ENCODE measurements around the gene PLD5. TPM values are rescaled to one million over a fixed set of nuclear protein-coding genes. Genes with fewer than 3 reads are reported as not detected.

Gene PLD5
- polyA plus RNA-seq, 3 donors, result not detected

- peaks cover 51 to 61% (median 52%) of the 10 kb centered on the region in 3 donors for H3K27me3 Mint-ChIP-seq (ENCODE audit: low read depth in 3 of 3)
- H3K9ac ChIP-seq (ENCODE audit: insufficient read depth, low read length, poor library complexity, severe bottlenecking), result no peak overlapping the region
- no peak overlapping the region for H3K27ac ChIP-seq (ENCODE audit: low read depth in 1 of 2, low read length in 2 of 2)
- no peak overlapping the region for H2AFZ ChIP-seq (ENCODE audit: insufficient read depth, low read depth, low read length, poor library complexity, severe bottlenecking)
- H3K9me3 Mint-ChIP-seq, result peaks cover 0 to 14% (median 3%) of the 10 kb centered on the region in 7 donors
- no peaks in the 10 kb centered on the region for H4K20me1 ChIP-seq (ENCODE audit: insufficient read depth, low read length)
- no peaks in the 10 kb centered on the region for H3K79me2 ChIP-seq (ENCODE audit: insufficient read depth, low read length)
- peak overlapping the region in 1 of 2 donors; percentile 81 for H3K4me3 Mint-ChIP-seq
- no peak for TF ChIP-seq CTCF (IDR thresholded peaks at IDR 0.05)
- H3K27me3 ChIP-seq (ENCODE audit: control insufficient read depth in 2 of 2, insufficient read depth in 2 of 2, low read length in 2 of 2), result peaks cover 32 to 54% of the 10 kb centered on the region in 2 donors
- 88% methylated on average over 1 of the region's 2 CpGs for WGBS (ENCODE audit: insufficient coverage)
- H3K9me3 ChIP-seq (replicated peaks in 1 of 2; ENCODE audit: control insufficient read depth in 1 of 2, insufficient read depth in 1 of 2, low read length in 2 of 2), result peaks cover 0 to 12% of the 10 kb centered on the region in 2 donors
- DNase-seq, result no peak
- no peaks in the 10 kb centered on the region for H3K36me3 Mint-ChIP-seq
- no peak overlapping the region for H3K4me3 ChIP-seq (replicated peaks in 1 of 3; ENCODE audit: low read depth in 2 of 3, low read length in 3 of 3)
- H3K4me2 ChIP-seq (replicated peaks; ENCODE audit: extremely low read depth, low read length, poor library complexity, severe bottlenecking), result no peak overlapping the region
- H3K4me1 Mint-ChIP-seq, result no peaks in the 10 kb centered on the region
- no peaks in the 10 kb centered on the region for H3K4me1 ChIP-seq (ENCODE audit: control insufficient read depth in 1 of 2, insufficient read depth in 2 of 2, low read length in 2 of 2)
- intact Hi-C loops (cut with micrococcal nuclease), result no loop called here
- H3K36me3 ChIP-seq (replicated peaks in 1 of 2; ENCODE audit: control insufficient read depth in 1 of 2, insufficient read depth in 2 of 2, low read length in 2 of 2), result no peaks in the 10 kb centered on the region
- H3K27ac Mint-ChIP-seq, result no peak overlapping the region
Observed at GRCh38 chr1:242525769-242526168, 1.3 kb upstream of the PLD5 start.

GRCh38 chr1:242525360-242525722 is 844 bp upstream of the PLD5 start:
- Histone ChIP-seq H3K27ac (ENCODE audit: low read depth in 1 of 2, low read length in 2 of 2) (no peak overlapping the region), H2AFZ (ENCODE audit: insufficient read depth, low read depth, low read length, poor library complexity, severe bottlenecking) (no peak overlapping the region), H3K27me3 (ENCODE audit: control insufficient read depth in 2 of 2, insufficient read depth in 2 of 2, low read length in 2 of 2) (peaks cover 32 to 54% of the 10 kb centered on the region in 2 donors), H3K36me3 (replicated peaks in 1 of 2; ENCODE audit: control insufficient read depth in 1 of 2, insufficient read depth in 2 of 2, low read length in 2 of 2) (no peaks in the 10 kb centered on the region), H3K9me3 (replicated peaks in 1 of 2; ENCODE audit: control insufficient read depth in 1 of 2, insufficient read depth in 1 of 2, low read length in 2 of 2) (peaks cover 0 to 12% of the 10 kb centered on the region in 2 donors), H3K4me2 (replicated peaks; ENCODE audit: extremely low read depth, low read length, poor library complexity, severe bottlenecking) (no peak overlapping the region), H3K9ac (ENCODE audit: insufficient read depth, low read length, poor library complexity, severe bottlenecking) (no peak overlapping the region), H4K20me1 (ENCODE audit: insufficient read depth, low read length) (no peaks in the 10 kb centered on the region), H3K4me3 (replicated peaks in 1 of 3; ENCODE audit: low read depth in 2 of 3, low read length in 3 of 3) (no peak overlapping the region), H3K4me1 (ENCODE audit: control insufficient read depth in 1 of 2, insufficient read depth in 2 of 2, low read length in 2 of 2) (no peaks in the 10 kb centered on the region), H3K79me2 (ENCODE audit: insufficient read depth, low read length) (no peaks in the 10 kb centered on the region)
- WGBS (ENCODE audit: insufficient coverage), result 17% methylated on average over 4 of the region's 10 CpGs
- DNase-seq, result no peak
- no peak for TF ChIP-seq CTCF (IDR thresholded peaks at IDR 0.05)
- H3K9me3 Mint-ChIP-seq, result peaks cover 0 to 14% (median 3%) of the 10 kb centered on the region in 7 donors
- H3K27me3 Mint-ChIP-seq (ENCODE audit: low read depth in 3 of 3), result peaks cover 54 to 61% (median 54%) of the 10 kb centered on the region in 3 donors
- H3K27ac Mint-ChIP-seq, result no peak overlapping the region
- intact Hi-C loops (cut with micrococcal nuclease), result no loop called here
- H3K36me3 Mint-ChIP-seq, result no peaks in the 10 kb centered on the region
- no peaks in the 10 kb centered on the region for H3K4me1 Mint-ChIP-seq
- peak overlapping the region in 1 of 2 donors; percentile 81 for H3K4me3 Mint-ChIP-seq
